HEK293 (cell line): Measurements from ENCODE around the gene CADM4.

ENCODE experiments used
- CTCF ChIA-PET: fragments of 350-600 bp; formaldehyde crosslinking; extraction: SDS; loops from one replicate; lab custom pipeline; 2021; ENCODE audit warnings: antibody characterized with exemption; lab: Yijun Ruan, JAX
- POLR2A ChIA-PET: fragments of 300-600 bp; formaldehyde crosslinking; extraction: SDS; loops from one replicate; lab custom pipeline; 2020; ENCODE audit warnings: antibody characterized with exemption, inconsistent platforms; lab: Yijun Ruan, JAX
- H3K27ac ChIP-seq: fragments of 200-500 bp; sonication (Bioruptor generic); 2 replicates; pipeline ENCODE4 v1.5.1; 2014; ENCODE audit warnings: low read depth, low read length, control low read depth, inconsistent platforms; ENCODE audit errors: extremely low read depth
- H3K36me3 ChIP-seq, 2 experiments: fragments of 200-500 bp in 1 of 2; sonication (Bioruptor generic) in 1 of 2; 1 replicate in 1 of 2; 2 replicates in 1 of 2; pipeline ENCODE4 v1.5.1; 2014 to 2017; ENCODE audit warnings: inconsistent platforms in 2 of 2, low read length in 2 of 2; ENCODE audit not compliant: control insufficient read depth in 2 of 2, insufficient read depth in 1 of 2
- H3K4me1 ChIP-seq: fragments of 200-500 bp; sonication (Bioruptor generic); 2 replicates; pipeline ENCODE4 v1.5.1; 2014; ENCODE audit warnings: mild to moderate bottlenecking, low read length, inconsistent platforms; ENCODE audit not compliant: control insufficient read depth, insufficient read depth
- H3K4me3 ChIP-seq: 2 replicates; pipeline ENCODE4 v1.5.1; 2011; ENCODE audit warnings: low read depth, mild to moderate bottlenecking, control low read depth, low read length, moderate library complexity
- H3K9me3 ChIP-seq: fragments of 200-500 bp; sonication (Bioruptor generic); 2 replicates; pipeline ENCODE4 v1.5.1; 2014; ENCODE audit warnings: low read depth, low read length, inconsistent platforms; ENCODE audit not compliant: control insufficient read depth, insufficient read depth
- KLF7 ChIP-seq: fragments of 450-650 bp; formaldehyde crosslinking; IDR thresholded peaks from 2 replicates; pipeline ENCODE4 v1.5.1; 2016; ENCODE audit warnings: missing biosample characterization, missing genetic modification characterization, borderline replicate concordance
- SCRT1 ChIP-seq: fragments of 450-650 bp; formaldehyde crosslinking; IDR thresholded peaks from 2 replicates; pipeline ENCODE4 v1.5.1; 2016; ENCODE audit warnings: missing biosample characterization, missing genetic modification characterization, borderline replicate concordance
- SP3 ChIP-seq: fragments of 450-650 bp; formaldehyde crosslinking; IDR thresholded peaks from 2 replicates; pipeline ENCODE4 v1.5.1; 2016; ENCODE audit warnings: missing biosample characterization, missing genetic modification characterization
- SP7 ChIP-seq: fragments of 450-650 bp; formaldehyde crosslinking; IDR thresholded peaks from 2 replicates; pipeline ENCODE4 v1.5.1; 2016; ENCODE audit warnings: missing biosample characterization, missing genetic modification characterization
- WT1 ChIP-seq: fragments of 450-650 bp; formaldehyde crosslinking; IDR thresholded peaks from 2 replicates; pipeline ENCODE4 v1.5.1; 2016; ENCODE audit warnings: missing biosample characterization, missing genetic modification characterization
- ZBTB17 ChIP-seq: fragments of 450-650 bp; formaldehyde crosslinking; IDR thresholded peaks from 2 replicates; pipeline ENCODE4 v1.5.1; 2016; ENCODE audit warnings: missing biosample characterization, missing genetic modification characterization
- ZBTB20 ChIP-seq: fragments of 450-650 bp; formaldehyde crosslinking; IDR thresholded peaks from 2 replicates; pipeline ENCODE4 v1.5.1; 2016; ENCODE audit warnings: missing biosample characterization, missing genetic modification characterization
- ZBTB48 ChIP-seq: fragments of 450-650 bp; formaldehyde crosslinking; IDR thresholded peaks from 2 replicates; pipeline ENCODE4 v1.5.1; 2016; ENCODE audit warnings: missing biosample characterization, missing genetic modification characterization
- ZIC2 ChIP-seq: fragments of 450-650 bp; formaldehyde crosslinking; IDR thresholded peaks from 2 replicates; pipeline ENCODE4 v1.5.1; 2016; ENCODE audit warnings: missing biosample characterization, missing genetic modification characterization
- ZNF18 ChIP-seq: fragments of 450-650 bp; formaldehyde crosslinking; IDR thresholded peaks from 2 replicates; pipeline ENCODE4 v1.5.1; 2016; ENCODE audit warnings: missing biosample characterization, missing genetic modification characterization
- ZNF324 ChIP-seq: fragments of 450-650 bp; formaldehyde crosslinking; IDR thresholded peaks from 2 replicates; pipeline ENCODE4 v1.5.1; 2016; ENCODE audit warnings: missing biosample characterization, missing genetic modification characterization
- ZNF341 ChIP-seq: fragments of 450-650 bp; formaldehyde crosslinking; IDR thresholded peaks from 2 replicates; pipeline ENCODE4; 2016; ENCODE audit warnings: low read depth, missing biosample characterization, missing genetic modification characterization
- ZNF366 ChIP-seq: fragments of 450-650 bp; formaldehyde crosslinking; conservative IDR thresholded peaks from 2 replicates; pipeline ENCODE4 v1.5.1; 2016; ENCODE audit warnings: missing biosample characterization, missing genetic modification characterization
- ZNF48 ChIP-seq: fragments of 450-650 bp; formaldehyde crosslinking; IDR thresholded peaks from 2 replicates; pipeline ENCODE4 v1.5.1; 2016; ENCODE audit warnings: missing biosample characterization, missing genetic modification characterization
- ZNF555 ChIP-seq: fragments of 450-650 bp; formaldehyde crosslinking; conservative IDR thresholded peaks from 2 replicates; pipeline ENCODE4 v1.5.1; 2017; ENCODE audit warnings: missing biosample characterization, mild to moderate bottlenecking, missing genetic modification characterization, inconsistent platforms
- ZNF561 ChIP-seq: fragments of 450-650 bp; IDR thresholded peaks from 2 replicates; pipeline ENCODE4 v1.5.1; 2018; ENCODE audit warnings: missing biosample characterization, missing genetic modification characterization, borderline replicate concordance
- ZNF571 ChIP-seq: fragments of 450-650 bp; formaldehyde crosslinking; IDR thresholded peaks from 2 replicates; pipeline ENCODE4 v1.5.0; 2017; ENCODE audit warnings: missing biosample characterization, missing genetic modification characterization
- ZNF596 ChIP-seq: fragments of 450-650 bp; IDR thresholded peaks from 2 replicates; pipeline ENCODE4 v1.5.0; 2018; ENCODE audit warnings: missing biosample characterization, mild to moderate bottlenecking, missing genetic modification characterization, moderate library complexity
- ZNF623 ChIP-seq: fragments of 450-650 bp; formaldehyde crosslinking; IDR thresholded peaks from 2 replicates; pipeline ENCODE4 v1.5.1; 2016; ENCODE audit warnings: missing biosample characterization, missing genetic modification characterization
- ZNF664 ChIP-seq: fragments of 450-650 bp; formaldehyde crosslinking; IDR thresholded peaks from 2 replicates; pipeline ENCODE4 v1.5.1; 2016; ENCODE audit warnings: missing biosample characterization, missing genetic modification characterization
- TF ChIP-seq, protein P1 (sequence below): fragments of 450-650 bp; formaldehyde crosslinking; IDR thresholded peaks from 2 replicates; pipeline ENCODE4 v1.5.1; 2016; ENCODE audit warnings: missing biosample characterization, missing genetic modification characterization
- TF ChIP-seq, protein P2 (sequence below): fragments of 450-650 bp; formaldehyde crosslinking; IDR thresholded peaks from 2 replicates; pipeline ENCODE4 v1.5.1; 2016; ENCODE audit warnings: missing biosample characterization, missing genetic modification characterization

The CADM4 gene

DNA sequence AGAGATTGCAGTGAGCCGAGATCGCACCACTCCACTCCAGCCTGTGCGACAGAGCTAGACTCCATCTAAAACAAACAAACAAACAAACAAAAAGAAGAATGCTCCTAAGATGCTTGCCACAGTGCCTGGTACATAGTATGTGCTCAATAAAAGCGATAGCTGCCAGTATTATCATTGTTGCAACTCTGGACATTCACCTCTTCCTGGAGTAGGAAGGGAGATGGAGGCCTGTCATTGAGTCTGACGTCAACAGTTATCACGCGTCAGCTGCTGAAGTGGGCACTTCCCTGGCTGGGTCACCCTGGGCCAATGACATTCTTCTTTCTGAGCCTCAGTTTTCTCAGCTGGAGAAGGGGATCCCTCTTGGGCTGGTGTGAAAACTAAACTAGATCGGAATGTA, 34.5 kb upstream of the CADM4 start:
- Histone ChIP-seq H3K36me3 (no peaks in the 10 kb centered on the region; a peak in 1 of 3 replicates), H3K4me3 (no peak overlapping the region), H3K9me3 (no peaks in the 10 kb centered on the region), H3K4me1 (peaks cover 44% of the 10 kb centered on the region), H3K27ac (no peak overlapping the region)
- CTCF ChIA-PET: interaction anchor here (0.7 to 2.1 kb wide), 9 partner anchors 11 to 113 kb away, joined by 3 to 9 read pairs (median 3); no protein-coding TSS in a partner anchor
- POLR2A ChIA-PET: interaction anchor here (1.1 to 1.2 kb wide), 2 partner anchors 13 to 79 kb away, joined by 3 to 5 read pairs; no protein-coding TSS in a partner anchor
- TF ChIP-seq WT1 (tag by site-specific recombination) (no peak), ZNF561 (tag by site-specific recombination) (peak; percentile 94), ZNF664 (tag by site-specific recombination) (peak; percentile 99)

DNA sequence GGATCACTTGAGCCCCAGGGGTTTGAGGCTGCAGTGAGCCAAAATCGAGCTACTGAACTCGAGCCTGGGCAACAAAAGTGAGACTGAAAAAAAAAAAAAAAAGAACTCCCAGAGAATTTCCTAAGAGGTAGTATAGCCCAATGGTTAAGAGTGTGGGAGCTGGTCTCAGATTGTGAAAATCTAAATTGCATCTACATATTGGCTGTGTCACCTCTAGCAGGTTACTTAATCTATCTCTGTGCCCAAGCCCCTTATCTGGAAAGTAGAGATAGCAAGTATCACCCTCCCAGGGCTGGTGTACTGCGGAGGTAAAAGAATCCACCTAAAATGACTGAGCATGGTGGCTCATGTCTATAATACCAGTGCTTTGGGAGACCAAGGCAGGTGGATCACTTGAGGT, 34.0 kb upstream of the CADM4 start:
- POLR2A ChIA-PET: interaction anchor here (0.6 to 1.8 kb wide), 3 partner anchors 13 to 81 kb away, joined by 3 to 5 read pairs (median 3); partner anchors contain the start of gene SMG9
- H3K36me3 ChIP-seq: no peaks in the 10 kb centered on the region; a peak in 1 of 3 replicates
- peaks cover 48% of the 10 kb centered on the region for H3K4me1 ChIP-seq
- H3K9me3 ChIP-seq: no peaks in the 10 kb centered on the region
- CTCF ChIA-PET: interaction anchor here (0.6 to 2.1 kb wide), 9 partner anchors 11 to 114 kb away, joined by 3 to 9 read pairs (median 4); no protein-coding TSS in a partner anchor
- no peak overlapping the region for H3K4me3 ChIP-seq
- TF ChIP-seq ZNF571 (tag by site-specific recombination): no peak
- TF ChIP-seq ZNF48 (tag by site-specific recombination): no peak
- TF ChIP-seq ZNF324 (tag by site-specific recombination): no peak
- TF ChIP-seq, protein P1, sequence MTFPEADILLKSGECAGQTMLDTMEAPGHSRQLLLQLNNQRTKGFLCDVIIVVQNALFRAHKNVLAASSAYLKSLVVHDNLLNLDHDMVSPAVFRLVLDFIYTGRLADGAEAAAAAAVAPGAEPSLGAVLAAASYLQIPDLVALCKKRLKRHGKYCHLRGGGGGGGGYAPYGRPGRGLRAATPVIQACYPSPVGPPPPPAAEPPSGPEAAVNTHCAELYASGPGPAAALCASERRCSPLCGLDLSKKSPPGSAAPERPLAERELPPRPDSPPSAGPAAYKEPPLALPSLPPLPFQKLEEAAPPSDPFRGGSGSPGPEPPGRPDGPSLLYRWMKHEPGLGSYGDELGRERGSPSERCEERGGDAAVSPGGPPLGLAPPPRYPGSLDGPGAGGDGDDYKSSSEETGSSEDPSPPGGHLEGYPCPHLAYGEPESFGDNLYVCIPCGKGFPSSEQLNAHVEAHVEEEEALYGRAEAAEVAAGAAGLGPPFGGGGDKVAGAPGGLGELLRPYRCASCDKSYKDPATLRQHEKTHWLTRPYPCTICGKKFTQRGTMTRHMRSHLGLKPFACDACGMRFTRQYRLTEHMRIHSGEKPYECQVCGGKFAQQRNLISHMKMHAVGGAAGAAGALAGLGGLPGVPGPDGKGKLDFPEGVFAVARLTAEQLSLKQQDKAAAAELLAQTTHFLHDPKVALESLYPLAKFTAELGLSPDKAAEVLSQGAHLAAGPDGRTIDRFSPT (tag by site-specific recombination): no peak
- TF ChIP-seq ZNF555 (tag by site-specific recombination): no peak
- H3K27ac ChIP-seq: no peak overlapping the region

DNA sequence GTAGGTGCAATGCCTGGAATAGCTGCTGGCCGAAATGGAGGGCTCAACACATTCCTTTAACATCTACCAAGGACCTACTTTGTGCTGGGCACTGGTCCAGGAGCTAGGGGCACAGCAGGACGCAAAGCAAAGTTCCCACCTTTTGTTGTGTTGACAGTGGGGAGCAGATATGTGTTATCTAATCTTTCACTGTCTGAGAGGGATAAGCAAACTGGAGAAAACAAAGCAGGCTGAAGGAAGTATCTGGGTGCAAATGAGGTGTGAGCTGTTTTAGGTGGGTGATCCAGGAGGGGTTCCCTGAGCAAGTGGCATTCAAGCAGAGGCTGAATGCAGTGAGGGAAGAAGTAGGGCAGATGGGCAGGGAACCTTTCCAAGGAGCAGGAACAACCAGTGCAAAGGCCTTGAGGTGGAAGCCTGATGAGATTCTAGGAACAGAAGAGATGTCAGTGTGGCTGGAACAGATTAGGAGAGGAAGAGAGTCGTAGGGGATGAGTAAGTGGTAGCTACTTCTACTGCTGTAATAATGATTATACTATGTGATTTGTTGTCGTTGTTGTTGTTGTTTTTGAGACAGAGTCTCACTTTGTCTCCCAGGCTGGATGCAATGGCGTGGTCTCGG, 32.5 kb upstream of the CADM4 start:
- Histone ChIP-seq H3K27ac (no peak overlapping the region; the same call in 1 of the 2 replicates), H3K4me1 (peaks cover 55% of the 10 kb centered on the region), H3K4me3 (no peak overlapping the region), H3K36me3 (peaks cover 0 to 2% of the 10 kb centered on the region in 2 experiments; a peak in 2 of 3 replicates), H3K9me3 (no peaks in the 10 kb centered on the region)
- ChIA-PET CTCF (interaction anchor here (1.0 to 2.1 kb wide), 4 partner anchors 13 to 81 kb away, joined by 3 to 7 read pairs (median 6); no protein-coding TSS in a partner anchor), POLR2A (interaction anchor here (0.6 to 1.8 kb wide), 2 partner anchors 83 to 86 kb away, joined by 3 to 5 read pairs; partner anchors contain the start of gene SMG9)
- no peak for TF ChIP-seq SP3 (tag by site-specific recombination)
- 0 out of 2 replicates have a peak, but pooled peaks have one; percentile 34 for TF ChIP-seq ZBTB48 (tag by site-specific recombination)
- TF ChIP-seq ZBTB17 (tag by site-specific recombination): peak; percentile 66
- TF ChIP-seq ZNF596 (tag by site-specific recombination): no peak
- peak; percentile 45 for TF ChIP-seq ZNF366 (tag by site-specific recombination)
- peak; percentile 17; the same call in 1 of the 2 replicates for TF ChIP-seq ZBTB20
- no peak for TF ChIP-seq SP7
- peak; percentile 78 for TF ChIP-seq ZIC2 (tag by site-specific recombination)
- TF ChIP-seq KLF7 (tag by site-specific recombination): no peak
- TF ChIP-seq ZNF341 (tag by site-specific recombination): peak; percentile 57
- peak; percentile 88 for TF ChIP-seq ZNF18 (tag by site-specific recombination)
- TF ChIP-seq, protein P2, sequence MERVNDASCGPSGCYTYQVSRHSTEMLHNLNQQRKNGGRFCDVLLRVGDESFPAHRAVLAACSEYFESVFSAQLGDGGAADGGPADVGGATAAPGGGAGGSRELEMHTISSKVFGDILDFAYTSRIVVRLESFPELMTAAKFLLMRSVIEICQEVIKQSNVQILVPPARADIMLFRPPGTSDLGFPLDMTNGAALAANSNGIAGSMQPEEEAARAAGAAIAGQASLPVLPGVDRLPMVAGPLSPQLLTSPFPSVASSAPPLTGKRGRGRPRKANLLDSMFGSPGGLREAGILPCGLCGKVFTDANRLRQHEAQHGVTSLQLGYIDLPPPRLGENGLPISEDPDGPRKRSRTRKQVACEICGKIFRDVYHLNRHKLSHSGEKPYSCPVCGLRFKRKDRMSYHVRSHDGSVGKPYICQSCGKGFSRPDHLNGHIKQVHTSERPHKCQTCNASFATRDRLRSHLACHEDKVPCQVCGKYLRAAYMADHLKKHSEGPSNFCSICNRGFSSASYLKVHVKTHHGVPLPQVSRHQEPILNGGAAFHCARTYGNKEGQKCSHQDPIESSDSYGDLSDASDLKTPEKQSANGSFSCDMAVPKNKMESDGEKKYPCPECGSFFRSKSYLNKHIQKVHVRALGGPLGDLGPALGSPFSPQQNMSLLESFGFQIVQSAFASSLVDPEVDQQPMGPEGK (tag by site-specific recombination): 0 out of 2 replicates have a peak, but pooled peaks have one; percentile 35
- no peak for TF ChIP-seq SCRT1
- peak; percentile 70 for TF ChIP-seq ZNF623 (tag by site-specific recombination)
